Left ventricle myocardium inferior (tissue), 1 donor: ENCODE measurements around the gene MAP2K4. TPM values are rescaled to one million over a fixed set of nuclear protein-coding genes. Genes with fewer than 3 reads are reported as not detected.

Source experiments
- DNase-seq: peaks from one replicate; pipeline ENCODE4 v3.0.0-alpha.2; 2020
- H3K27ac ChIP-seq: fragments of 200-600 bp; replicated peaks from 2 replicates; pipeline ENCODE4 v1.8.0; 2021
- H3K27me3 ChIP-seq: fragments of 200-600 bp; 2 replicates; pipeline ENCODE4 v1.8.0; 2021; ENCODE audit warnings: low read depth
- H3K36me3 ChIP-seq: fragments of 200-600 bp; 2 replicates; pipeline ENCODE4 v1.8.0; 2021
- H3K4me1 ChIP-seq: fragments of 200-600 bp; 2 replicates; pipeline ENCODE4 v1.8.0; 2021
- H3K4me3 ChIP-seq: fragments of 200-600 bp; 2 replicates; pipeline ENCODE4 v1.8.0; 2021; ENCODE audit warnings: mild to moderate bottlenecking, moderate library complexity
- H3K9me3 ChIP-seq: fragments of 200-600 bp; replicated peaks from 2 replicates; pipeline ENCODE4 v1.8.0; 2021
- CTCF ChIP-seq: fragments of 200-600 bp; IDR thresholded peaks from 2 replicates; pipeline ENCODE4 v1.8.0; 2021; ENCODE audit warnings: antibody characterized with exemption, mild to moderate bottlenecking, borderline replicate concordance
- intact Hi-C: fragments of 100-400 bp; cut with micrococcal nuclease; formaldehyde crosslinking; loops from one replicate; pipeline ENCODE4 v1.11.0; 2022
- total RNA-seq: library from RNA; stranded (reverse); fragmentation: NEBNext Ultra II Directional; extraction: Animal tissue kit (Norgen Biotek cat#: 25700); gene quantifications from one replicate; pipeline ENCODE4 v1.2.1, GENCODE V29; 2021
- donor health status: DM: no; HTN: yes; CAD: no; lungs with severe emphysema.

Gene MAP2K4
- total RNA-seq, 1 donor from 2014 or later: 28.5 TPM

- Histone ChIP-seq H3K4me1 (peaks cover 40% of the 10 kb centered on the region), H3K27me3 (no peaks in the 10 kb centered on the region), H3K9me3 (no peaks in the 10 kb centered on the region), H3K27ac (no peak overlapping the region), H3K4me3 (no peak overlapping the region), H3K36me3 (no peaks in the 10 kb centered on the region)
- no peak for TF ChIP-seq CTCF
- intact Hi-C loops: no loop called here
- DNase-seq: no peak
Measured at GRCh38 chr17:12057520-12057919, 36.8 kb downstream of the MAP2K4 start.

GRCh38 chr17:12058535-12058934, 37.9 kb downstream of the MAP2K4 start:
- no peak for TF ChIP-seq CTCF
- Histone ChIP-seq H3K27ac (no peak overlapping the region), H3K9me3 (no peaks in the 10 kb centered on the region), H3K4me1 (peaks cover 32% of the 10 kb centered on the region), H3K36me3 (no peaks in the 10 kb centered on the region), H3K4me3 (no peak overlapping the region), H3K27me3 (no peaks in the 10 kb centered on the region)
- intact Hi-C loops: no loop called here
- DNase-seq: no peak

DNA sequence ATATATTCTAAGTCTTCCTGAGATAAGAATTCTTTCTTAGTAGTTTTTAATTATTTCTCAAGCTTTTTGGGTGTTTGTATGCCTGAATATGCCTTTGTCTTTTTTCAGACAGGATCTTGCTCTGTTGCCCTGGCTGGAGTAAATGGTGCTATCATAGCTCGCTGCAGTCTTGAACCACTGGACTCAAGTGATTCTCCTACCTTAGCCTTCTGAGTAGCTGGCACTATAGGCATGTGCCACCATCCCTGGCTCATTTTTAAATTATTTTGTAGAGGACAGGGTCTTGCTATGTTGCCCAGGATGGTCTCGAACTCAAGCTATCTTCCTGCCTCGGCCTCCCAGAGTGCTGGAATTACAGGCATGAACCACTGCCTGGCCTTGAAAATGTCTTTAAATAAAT, 41.6 kb downstream of the MAP2K4 start:
- no peak for TF ChIP-seq CTCF
- intact Hi-C loops: no loop called here
- DNase-seq: no peak

GRCh38 chr17:12064395-12064794, 43.7 kb downstream of the MAP2K4 start:
- Histone ChIP-seq H3K27ac (no peak overlapping the region), H3K4me3 (no peak overlapping the region), H3K9me3 (no peaks in the 10 kb centered on the region), H3K4me1 (peaks cover 13% of the 10 kb centered on the region), H3K27me3 (no peaks in the 10 kb centered on the region), H3K36me3 (peaks cover 7% of the 10 kb centered on the region)
- intact Hi-C loops: no loop called here
- DNase-seq: no peak
- no peak for TF ChIP-seq CTCF

More for the DNA sequence above, 41.6 kb downstream of the MAP2K4 start:
- no peaks in the 10 kb centered on the region for H3K9me3 ChIP-seq
- H3K36me3 ChIP-seq: peaks cover 7% of the 10 kb centered on the region
- H3K27ac ChIP-seq: no peak overlapping the region
- no peaks in the 10 kb centered on the region for H3K27me3 ChIP-seq
- no peak overlapping the region for H3K4me3 ChIP-seq
- peaks cover 12% of the 10 kb centered on the region for H3K4me1 ChIP-seq

GRCh38 chr17:12067485-12067884, 46.8 kb downstream of the MAP2K4 start:
- Histone ChIP-seq H3K27ac (no peak overlapping the region), H3K27me3 (no peaks in the 10 kb centered on the region), H3K4me3 (no peak overlapping the region), H3K36me3 (peaks cover 13% of the 10 kb centered on the region), H3K9me3 (no peaks in the 10 kb centered on the region), H3K4me1 (peaks cover 6% of the 10 kb centered on the region)
- DNase-seq: no peak
- TF ChIP-seq CTCF: no peak
- intact Hi-C loops: no loop called here

- peaks cover 12% of the 10 kb centered on the region for H3K36me3 ChIP-seq
- H3K4me3 ChIP-seq: no peak overlapping the region
- no peaks in the 10 kb centered on the region for H3K27me3 ChIP-seq
- no peaks in the 10 kb centered on the region for H3K9me3 ChIP-seq
- no peak overlapping the region for H3K27ac ChIP-seq
- no peak for TF ChIP-seq CTCF
- peaks cover 6% of the 10 kb centered on the region for H3K4me1 ChIP-seq
- intact Hi-C loops: no loop called here
- no peak for DNase-seq
Measured at GRCh38 chr17:12068946-12069345, 48.3 kb downstream of the MAP2K4 start.
